Raji (cell line): ENCODE data around the gene SNAPIN.

Experiments
- POLR2A ChIP-seq: IDR thresholded peaks from 2 replicates; pipeline ENCODE4 v1.6.1; 2011; ENCODE audit warnings: low read depth, low read length, control low read depth; ENCODE audit not compliant: insufficient read depth

The SNAPIN gene

DNA sequence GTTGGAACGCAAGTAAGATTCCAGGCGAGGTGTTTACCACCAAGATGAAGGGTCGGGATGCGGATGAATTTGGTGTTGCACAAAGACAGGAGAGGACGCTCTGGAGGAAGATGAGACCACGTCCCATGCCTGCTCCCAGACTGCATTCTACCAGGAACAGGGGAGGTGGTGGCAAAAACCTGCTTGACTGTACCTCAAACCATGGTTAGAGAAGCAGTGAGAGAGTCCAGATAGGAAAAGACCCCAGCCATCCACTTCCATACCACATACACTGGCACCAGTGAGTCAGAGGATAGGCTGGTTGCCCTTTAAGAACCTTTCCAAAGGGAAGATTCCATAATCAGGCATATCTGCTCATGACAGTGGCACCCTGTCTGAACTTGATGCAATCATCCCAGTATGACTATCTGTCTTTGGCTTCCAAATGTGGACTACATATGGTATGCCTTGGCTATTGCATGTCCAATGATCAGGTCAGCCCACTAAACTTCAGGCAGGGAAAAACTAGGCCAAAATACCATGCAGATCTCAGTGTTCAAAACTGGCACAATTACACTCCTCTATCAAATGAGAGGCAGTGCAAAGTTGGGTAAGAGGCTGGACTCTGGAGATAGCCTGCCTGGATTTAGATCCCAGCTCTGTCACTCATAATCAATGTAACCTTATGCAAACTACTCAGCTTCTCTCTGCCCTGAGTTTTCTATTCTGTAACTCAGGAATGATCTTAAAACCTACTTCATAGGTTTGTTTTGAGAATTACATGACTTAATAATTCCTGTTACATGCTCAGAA lies 40.6 kb downstream of the SNAPIN start:
- no peak for TF ChIP-seq POLR2A

DNA sequence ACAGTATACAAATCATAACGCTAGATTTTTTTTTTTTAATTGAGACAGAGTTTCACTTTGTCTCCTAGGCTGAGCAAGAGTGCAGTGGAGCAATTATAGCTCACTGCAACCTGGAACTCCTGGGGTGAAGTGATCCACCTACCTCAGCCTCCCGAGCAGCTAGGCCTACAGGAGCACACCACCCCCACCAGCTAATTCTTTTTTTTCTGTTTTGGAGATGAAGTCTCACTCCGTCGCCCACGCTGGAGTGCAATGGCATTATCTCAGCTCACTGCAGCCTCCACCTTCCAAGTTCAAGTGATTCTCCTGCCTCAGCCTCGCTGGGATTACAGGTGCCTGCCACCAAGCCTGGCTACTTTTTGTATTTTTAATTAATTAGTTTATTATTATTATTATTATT lies 41.3 kb downstream of the SNAPIN start:
- no peak for TF ChIP-seq POLR2A

GRCh38 chr1:153705484-153705883 lies 47.0 kb downstream of the SNAPIN start:
- TF ChIP-seq POLR2A = no peak

GRCh38 chr1:153711026-153711425 lies 52.5 kb downstream of the SNAPIN start:
- TF ChIP-seq POLR2A = no peak
